ENCODE data around the gene CNGA3. TPM values are rescaled to one million over a fixed set of nuclear protein-coding genes. Genes with fewer than 3 reads are reported as not detected.
"Not testable (repeated sequence)": the region's sequence is repeated elsewhere in the genome, so short reads cannot be mapped to it uniquely, and the experiment has no call there.

Gene CNGA3
- total RNA-seq, 1 donor from 2014 or later, result not detected

- Mint-ChIP-seq H3K9me3 (ENCODE audit: low read depth) (peaks cover 22% of the 10 kb centered on the region), H3K4me1 (ENCODE audit: low read depth) (no peaks in the 10 kb centered on the region), H3K4me3 (ENCODE audit: unreplicated experiment) (no peak overlapping the region), H3K27me3 (ENCODE audit: low read depth) (peaks cover 16% of the 10 kb centered on the region), H3K27ac (ENCODE audit: unreplicated experiment) (no peak overlapping the region), H3K36me3 (ENCODE audit: low read depth) (peaks cover 6% of the 10 kb centered on the region)
- DNase-seq (ENCODE audit: low spot score), result no peak
- TF ChIP-seq CTCF (IDR thresholded peaks at IDR 0.05), result no peak
These were observed 88.2 kb downstream of the CNGA3 start for GRCh38 chr2:98434492-98434891.

GRCh38 chr2:98435670-98436069 is 89.4 kb downstream of the CNGA3 start:
- Mint-ChIP-seq H3K27me3 (ENCODE audit: low read depth) (peaks cover 22% of the 10 kb centered on the region), H3K9me3 (ENCODE audit: low read depth) (peaks cover 26% of the 10 kb centered on the region)
- not testable (repeated sequence) for H3K27ac Mint-ChIP-seq (ENCODE audit: unreplicated experiment); H3K4me3 Mint-ChIP-seq (ENCODE audit: unreplicated experiment); H3K36me3 Mint-ChIP-seq (ENCODE audit: low read depth); H3K4me1 Mint-ChIP-seq (ENCODE audit: low read depth); DNase-seq (ENCODE audit: low spot score)

GRCh38 chr2:98436734-98437133 is 90.5 kb downstream of the CNGA3 start:
- TF ChIP-seq CTCF (IDR thresholded peaks at IDR 0.05), result no peak
- Mint-ChIP-seq H3K27ac (ENCODE audit: unreplicated experiment) (no peak overlapping the region), H3K4me1 (ENCODE audit: low read depth) (no peaks in the 10 kb centered on the region), H3K4me3 (ENCODE audit: unreplicated experiment) (no peak overlapping the region), H3K36me3 (ENCODE audit: low read depth) (peaks cover 6% of the 10 kb centered on the region), H3K27me3 (ENCODE audit: low read depth) (peaks cover 20% of the 10 kb centered on the region), H3K9me3 (ENCODE audit: low read depth) (peaks cover 26% of the 10 kb centered on the region)
- no peak for DNase-seq (ENCODE audit: low spot score)

- H3K36me3 Mint-ChIP-seq (ENCODE audit: low read depth), result peaks cover 6% of the 10 kb centered on the region
- no peak for DNase-seq (ENCODE audit: low spot score)
- H3K4me1 Mint-ChIP-seq (ENCODE audit: low read depth), result no peaks in the 10 kb centered on the region
- H3K9me3 Mint-ChIP-seq (ENCODE audit: low read depth), result peaks cover 23% of the 10 kb centered on the region
- no peak overlapping the region for H3K4me3 Mint-ChIP-seq (ENCODE audit: unreplicated experiment)
- H3K27me3 Mint-ChIP-seq (ENCODE audit: low read depth), result peaks cover 13% of the 10 kb centered on the region
- TF ChIP-seq CTCF (IDR thresholded peaks at IDR 0.05), result no peak
- H3K27ac Mint-ChIP-seq (ENCODE audit: unreplicated experiment), result no peak overlapping the region
These were observed 92.2 kb downstream of the CNGA3 start for GRCh38 chr2:98438190-98439133.

- H3K27ac Mint-ChIP-seq (ENCODE audit: unreplicated experiment), result no peak overlapping the region
- no peak overlapping the region for H3K4me3 Mint-ChIP-seq (ENCODE audit: unreplicated experiment)
These were observed 95.6 kb downstream of the CNGA3 start for GRCh38 chr2:98441706-98442450.

More at GRCh38 chr2:98441706-98442450, 95.6 kb downstream of the CNGA3 start:
- no peak for TF ChIP-seq CTCF (IDR thresholded peaks at IDR 0.05)
- H3K27me3 Mint-ChIP-seq (ENCODE audit: low read depth), result peaks cover 12% of the 10 kb centered on the region
- peaks cover 6% of the 10 kb centered on the region for H3K36me3 Mint-ChIP-seq (ENCODE audit: low read depth)
- no peak for DNase-seq (ENCODE audit: low spot score)
- peaks cover 17% of the 10 kb centered on the region for H3K9me3 Mint-ChIP-seq (ENCODE audit: low read depth)
- peaks cover 22% of the 10 kb centered on the region for H3K4me1 Mint-ChIP-seq (ENCODE audit: low read depth)
